A549 (cell line): ENCODE data around the gene NAA38.

ENCODE experiments used
- CTCF ChIP-seq: fragments of >200 bp; sonication (Bioruptor Twin); formaldehyde crosslinking; IDR thresholded peaks from 3 replicates; pipeline ENCODE4 v1.5.1; 2016
- EP300 ChIP-seq, 2 experiments: fragments of >200 bp; sonication (Bioruptor Twin); formaldehyde crosslinking; IDR thresholded peaks; 2 replicates in 1 of 2; 3 replicates in 1 of 2; pipeline ENCODE4 v1.6.1; 2016 to 2017
- RFX5 ChIP-seq: fragments of 450-650 bp; IDR thresholded peaks from 2 replicates; pipeline ENCODE4 v1.7.1; 2014; ENCODE audit warnings: antibody characterized with exemption, mild to moderate bottlenecking, moderate library complexity

GRCh38 chr17:7894866-7895265, 37.5 kb upstream of the NAA38 start:
- no peak for TF ChIP-seq EP300 (IDR thresholded peaks at IDR 0.05)
- TF ChIP-seq CTCF = no peak
- no peak for TF ChIP-seq RFX5
